Hypothalamus (tissue), 51 donors: ENCODE measurements around the gene CISD1.

ENCODE experiments used
- DNase-seq, 51 donors: peaks; one replicate each; lab custom pipeline; 2025; lab: John Stamatoyannopoulos, UW

CISD1 gene

DNA sequence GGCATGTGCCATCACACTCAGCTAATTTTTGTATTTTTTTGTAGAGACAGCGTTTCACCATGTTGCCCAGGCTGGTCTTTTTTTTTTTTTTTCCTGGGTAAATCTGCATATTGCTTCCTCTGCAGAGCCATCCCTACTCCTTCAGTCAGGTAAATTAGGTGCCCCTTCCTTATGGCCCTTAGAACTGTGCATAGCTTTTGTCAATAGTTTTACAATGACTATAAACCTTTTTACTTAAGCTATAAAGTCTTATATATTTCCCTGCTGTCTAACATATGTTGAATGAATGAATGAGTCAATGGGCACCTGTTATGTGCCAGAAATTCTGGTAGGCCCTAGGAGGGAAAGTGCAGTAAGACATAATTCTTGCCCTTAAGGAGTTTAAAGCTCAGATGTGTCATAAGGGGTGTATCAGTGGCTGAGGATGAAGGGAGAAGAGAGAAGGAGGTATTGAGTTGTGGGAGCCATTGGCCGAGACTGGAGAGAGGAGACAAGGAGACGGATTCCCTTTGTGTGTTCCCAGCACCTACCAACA, 35.2 kb downstream of the CISD1 start:
- DNase-seq, result no peak

DNA sequence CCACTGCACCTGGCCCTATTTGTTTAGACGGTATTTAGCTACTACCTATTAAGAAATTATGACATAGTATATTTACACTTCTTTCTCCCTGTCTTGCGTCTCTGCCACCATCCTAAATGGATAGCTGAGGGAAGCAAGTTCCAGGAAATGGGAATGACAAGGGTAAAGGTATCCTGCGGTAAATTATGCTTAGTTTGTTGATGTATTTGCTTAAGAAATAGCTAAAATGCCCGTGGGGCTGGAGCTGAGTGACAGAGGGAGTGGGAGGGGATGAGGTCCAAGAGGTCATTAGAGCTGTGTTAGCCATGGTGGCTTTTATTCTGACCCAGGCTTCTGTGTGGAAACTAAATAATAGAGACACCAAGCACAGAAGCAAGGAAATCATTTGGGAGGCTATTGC, 36.9 kb downstream of the CISD1 start:
- no peak for DNase-seq

DNA sequence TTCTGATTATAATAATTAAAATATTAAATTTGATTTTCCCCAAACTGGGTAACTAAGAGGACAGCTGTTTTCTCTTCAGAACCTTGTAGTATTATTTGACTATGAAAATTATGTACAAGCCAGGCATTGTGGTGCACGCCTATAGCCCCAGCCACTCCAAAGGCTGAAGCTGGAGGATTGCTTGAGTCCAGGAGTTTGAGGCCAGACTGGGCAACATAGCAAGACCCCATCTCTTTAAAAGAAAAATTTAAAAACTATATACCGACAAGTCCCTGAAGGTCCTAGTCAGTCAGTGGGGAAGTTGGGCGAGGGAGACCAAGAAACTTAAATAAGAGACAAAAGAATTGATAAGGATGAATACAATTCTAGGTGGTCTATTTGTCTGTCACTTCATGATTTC, 38.7 kb downstream of the CISD1 start:
- no peak for DNase-seq

DNA sequence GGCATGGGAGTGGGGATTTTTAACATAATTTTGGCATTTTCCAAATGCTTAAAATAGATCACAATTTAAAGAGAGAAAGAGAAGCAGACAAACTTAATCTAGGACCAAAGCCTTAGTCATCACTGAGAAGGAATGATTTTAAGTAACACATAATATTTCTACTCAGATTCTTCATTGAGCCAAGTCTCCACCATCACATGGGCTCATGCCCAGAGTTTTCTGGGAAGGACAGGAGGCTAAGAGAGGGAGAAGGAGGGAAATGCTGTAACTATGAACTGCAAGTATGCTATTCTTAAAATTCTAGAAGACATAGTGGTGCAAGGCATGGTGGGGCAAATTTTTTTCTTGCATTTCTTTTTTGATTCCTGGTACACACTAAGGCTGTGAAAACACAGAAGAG, 42.1 kb downstream of the CISD1 start:
- DNase-seq, result no peak

DNA sequence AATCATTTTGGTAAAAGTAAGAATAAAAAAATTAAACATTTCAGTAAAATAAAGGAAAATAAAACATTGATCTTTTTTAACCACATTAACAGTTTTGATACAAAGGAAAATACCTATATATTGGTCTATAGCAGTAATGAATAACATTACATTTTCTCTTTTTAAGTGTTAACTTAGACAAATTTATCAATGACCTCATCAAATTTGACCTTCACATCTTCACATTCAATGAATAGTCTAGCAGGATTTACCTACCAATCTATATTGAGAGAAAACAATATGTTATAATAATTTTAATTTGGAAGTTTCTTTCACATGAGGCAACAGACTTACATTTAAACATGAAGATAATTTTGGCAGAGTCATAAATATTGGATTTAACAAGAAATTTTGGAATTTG, 47.9 kb downstream of the CISD1 start:
- no peak for DNase-seq

DNA sequence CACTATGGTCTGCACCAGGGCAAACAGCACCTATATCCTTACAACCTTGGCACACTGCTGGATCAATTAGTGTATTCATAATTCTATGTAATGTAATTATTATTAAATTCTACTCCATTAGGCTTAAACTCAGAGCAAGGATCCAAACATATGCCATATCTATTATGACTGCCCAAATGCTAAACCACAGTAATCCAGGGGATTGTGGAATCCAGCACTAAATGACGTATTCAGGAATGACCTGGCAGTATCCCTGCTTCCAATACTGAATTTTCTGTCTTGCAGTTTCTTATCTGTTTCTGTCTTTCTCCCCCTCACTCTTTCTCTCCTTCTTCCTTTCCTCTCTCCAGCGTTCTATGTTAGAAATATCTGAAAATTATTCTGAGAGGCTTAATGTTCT, 49.4 kb downstream of the CISD1 start:
- no peak for DNase-seq

DNA sequence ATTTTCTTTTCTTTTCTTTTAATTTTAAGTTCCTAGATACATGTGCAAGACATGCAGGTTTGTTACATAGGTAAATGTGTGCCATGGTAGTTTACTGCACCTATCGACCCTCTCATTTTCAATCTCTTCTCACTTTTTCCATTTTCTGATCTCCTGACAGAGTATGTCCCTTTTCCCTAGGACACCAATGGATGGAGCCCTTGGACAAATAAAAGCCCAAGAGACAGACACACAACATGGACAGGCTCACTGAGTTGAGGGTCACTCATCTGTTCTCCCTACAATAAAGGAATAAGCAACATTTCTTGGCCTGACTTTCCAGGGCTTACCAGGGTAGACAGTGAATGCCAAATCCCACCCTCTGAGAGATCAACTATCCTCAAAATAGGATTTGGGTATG, 50.6 kb downstream of the CISD1 start:
- no peak for DNase-seq

DNA sequence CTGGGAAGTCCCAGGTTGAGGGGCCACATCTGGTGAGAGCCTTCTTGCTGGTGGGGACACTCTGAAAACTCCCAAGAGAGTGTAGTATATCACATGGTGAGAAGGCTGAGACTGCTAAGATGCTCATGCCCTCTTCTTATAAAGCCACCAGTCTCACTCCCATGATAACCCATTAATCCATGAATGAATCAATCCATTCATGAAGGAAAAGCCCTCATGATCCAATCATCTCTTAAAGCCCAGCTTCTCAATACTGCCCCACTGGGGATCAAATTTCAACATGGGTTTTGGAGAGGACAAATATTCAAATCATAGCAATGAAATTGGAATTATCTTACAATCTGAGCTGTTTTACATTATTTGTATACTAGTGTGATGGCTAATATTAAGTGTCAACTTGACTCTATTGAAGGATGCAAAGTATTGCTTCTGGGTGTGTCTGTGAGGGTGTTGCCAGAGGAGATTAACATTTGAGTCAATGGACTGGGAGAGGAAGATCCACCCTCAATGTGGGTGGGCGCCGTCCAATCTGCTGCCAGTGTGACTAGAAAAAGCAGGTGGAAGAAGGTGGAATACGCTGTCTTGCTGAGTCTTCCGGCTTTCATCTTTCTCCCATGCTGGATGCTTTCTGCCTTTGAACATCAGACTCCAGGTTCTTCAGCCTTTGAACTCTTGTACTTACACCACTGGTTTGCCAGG, 51.5 kb downstream of the CISD1 start:
- no peak for DNase-seq

DNA sequence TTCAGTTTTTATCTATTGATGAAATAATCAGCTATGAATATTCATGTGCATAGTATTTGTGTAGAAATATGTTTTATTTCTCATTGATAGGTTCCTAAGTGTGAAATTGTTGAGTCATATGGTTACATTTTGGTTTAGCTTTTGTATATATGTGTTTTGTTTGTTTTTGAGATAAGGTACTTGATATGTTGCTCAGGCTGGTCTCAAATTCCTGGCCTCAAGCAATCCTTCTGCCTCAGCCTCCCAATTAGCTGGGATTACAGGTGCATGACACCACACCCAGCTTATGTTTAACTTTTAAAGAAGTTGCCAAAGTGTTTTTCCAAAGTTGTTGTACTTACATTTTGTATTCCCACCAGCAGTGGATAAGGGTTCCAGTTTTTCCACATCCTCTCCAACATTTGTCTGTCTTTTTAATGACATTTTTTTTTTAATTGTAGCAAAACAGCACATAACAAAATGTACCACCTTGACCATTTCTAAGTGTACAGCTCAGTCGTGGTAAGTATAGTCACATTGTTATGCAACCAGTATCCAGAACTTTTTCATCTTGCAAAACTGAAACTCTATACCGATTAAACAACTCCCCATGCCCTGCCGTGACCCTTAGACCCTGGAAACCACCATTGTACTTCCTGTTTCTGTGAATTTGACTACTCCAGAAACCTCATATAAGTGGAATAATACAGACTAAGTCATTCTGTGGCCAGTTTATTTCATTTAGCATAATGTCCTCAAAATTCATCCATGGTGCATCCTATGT, 53.3 kb downstream of the CISD1 start:
- DNase-seq, result no peak

DNA sequence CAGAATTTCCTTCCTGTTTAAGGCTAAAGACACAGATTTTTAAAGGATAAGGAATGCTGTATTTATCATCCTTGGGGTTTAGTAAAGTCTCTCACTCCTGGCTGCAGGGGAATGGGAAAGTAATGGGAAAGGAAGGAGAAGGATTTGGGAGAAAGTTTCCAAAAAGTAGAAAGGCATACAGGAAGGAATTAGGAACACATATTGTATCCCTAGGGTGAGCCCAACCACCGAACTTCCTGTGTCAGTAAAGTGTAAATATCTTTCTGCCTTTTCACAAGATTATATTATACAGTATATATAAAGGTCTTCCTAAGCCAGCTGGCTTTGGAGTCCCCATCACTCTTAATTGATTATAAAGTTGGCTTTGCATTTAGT, 53.9 kb downstream of the CISD1 start:
- DNase-seq, result no peak

DNA sequence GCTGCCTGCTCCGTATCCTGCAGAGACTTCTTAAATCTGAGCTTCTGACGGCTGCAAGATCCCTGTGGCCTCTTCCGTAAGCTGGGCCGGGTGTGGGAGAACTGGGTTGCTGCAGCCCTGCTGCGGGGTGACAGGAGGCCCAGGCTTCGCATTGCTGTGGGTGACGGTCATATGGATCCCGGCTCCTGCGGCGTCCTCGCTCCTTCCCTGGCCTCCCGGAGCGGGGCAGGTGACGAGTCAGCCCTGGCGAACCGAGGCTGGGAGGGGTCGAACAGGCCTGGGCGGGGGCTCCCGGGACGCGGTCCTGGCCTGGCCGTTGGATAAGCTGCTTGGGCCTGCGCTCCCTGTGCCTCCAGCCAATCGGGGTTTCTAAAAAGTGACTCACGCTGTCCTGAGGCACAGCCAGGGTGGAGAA, 58.0 kb downstream of the CISD1 start:
- no peak for DNase-seq

DNA sequence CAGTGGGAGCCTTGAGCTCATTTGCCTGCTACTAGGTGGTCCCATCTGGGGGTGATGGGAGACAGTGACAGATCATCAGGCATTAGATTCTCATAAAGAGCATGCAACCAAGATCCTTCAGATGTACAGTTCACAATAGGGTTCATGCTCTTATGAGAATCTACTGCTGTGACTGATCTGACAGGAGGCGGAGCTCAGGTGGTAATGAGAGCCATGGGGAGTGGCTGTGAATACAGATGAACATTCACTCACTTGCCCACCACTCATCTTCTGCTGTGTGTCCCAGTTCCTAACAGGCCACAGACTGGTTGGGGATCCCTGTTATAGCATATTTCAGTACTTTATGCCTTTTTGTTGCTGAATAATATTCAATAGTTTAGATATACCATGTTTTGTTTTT, 59.3 kb downstream of the CISD1 start:
- no peak for DNase-seq

DNA sequence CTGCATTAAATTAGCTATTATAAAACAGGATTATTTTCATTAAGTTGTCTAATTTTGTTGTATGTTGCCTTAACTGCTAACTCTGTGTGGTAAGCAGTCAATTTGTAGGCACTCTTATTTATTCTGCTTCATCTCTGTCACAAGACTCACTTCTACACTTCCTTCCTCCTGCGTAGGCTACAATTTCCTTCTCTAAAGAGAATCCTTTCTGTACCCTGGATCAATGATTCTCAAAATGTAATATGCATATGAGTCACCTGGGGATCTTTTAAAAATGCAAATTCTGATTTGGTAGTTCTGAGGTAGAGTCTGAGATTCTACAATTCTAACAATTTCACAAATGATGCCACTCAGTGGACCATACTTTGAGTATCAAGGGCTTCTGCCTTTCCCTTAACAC, 61.5 kb downstream of the CISD1 start:
- no peak for DNase-seq

DNA sequence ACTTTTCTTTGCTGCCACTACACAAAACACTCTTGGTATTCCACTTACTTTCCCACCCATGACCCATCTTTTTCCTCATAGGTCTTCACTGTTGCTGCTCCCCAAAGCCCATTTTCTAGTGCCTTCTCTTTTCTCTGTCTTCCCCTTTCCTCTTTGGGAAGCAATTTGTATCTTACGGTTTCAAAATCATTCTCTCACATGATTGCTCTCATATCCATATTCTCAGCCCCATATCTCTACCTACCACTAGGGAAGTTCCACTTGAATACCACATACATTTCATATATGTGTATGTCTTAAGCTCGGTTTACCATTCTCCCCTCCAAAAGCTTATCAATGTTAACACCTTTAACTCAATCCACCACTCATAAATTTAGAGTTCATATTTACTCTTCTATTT, 62.7 kb downstream of the CISD1 start:
- no peak for DNase-seq

DNA sequence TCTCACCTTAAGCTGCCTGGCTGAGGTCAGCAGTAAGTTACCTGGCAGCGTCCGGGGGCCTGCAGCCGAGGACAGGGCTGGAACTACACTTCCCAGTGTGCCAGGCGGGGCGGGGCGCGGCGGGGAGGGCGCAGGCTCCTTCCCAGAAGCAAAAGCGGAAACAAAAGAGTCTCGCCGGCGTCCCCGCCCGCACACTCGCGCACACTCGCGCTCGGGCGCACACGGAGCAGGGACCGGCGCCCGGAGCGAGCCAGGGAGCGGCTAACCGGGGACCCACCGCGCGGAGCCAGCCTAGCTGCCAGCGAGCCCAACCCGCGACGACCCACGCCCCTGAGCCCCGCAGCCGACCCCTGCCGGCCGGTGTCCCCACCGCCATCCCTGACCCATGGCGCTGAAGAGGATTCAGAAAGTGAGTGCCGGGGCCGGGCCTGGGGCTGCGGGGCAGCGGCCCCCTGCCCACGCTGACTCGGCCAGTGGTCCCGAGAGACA, 65.9 kb downstream of the CISD1 start, which contains the start of gene UBE2D1:
Gene UBE2D1 (plus strand): TSS at position 190 of the 489 bp plus-strand sequence. CDS start 196 bp downstream, at position 386.
- peak; percentile 5 to 93 (median 76) for DNase-seq

DNA sequence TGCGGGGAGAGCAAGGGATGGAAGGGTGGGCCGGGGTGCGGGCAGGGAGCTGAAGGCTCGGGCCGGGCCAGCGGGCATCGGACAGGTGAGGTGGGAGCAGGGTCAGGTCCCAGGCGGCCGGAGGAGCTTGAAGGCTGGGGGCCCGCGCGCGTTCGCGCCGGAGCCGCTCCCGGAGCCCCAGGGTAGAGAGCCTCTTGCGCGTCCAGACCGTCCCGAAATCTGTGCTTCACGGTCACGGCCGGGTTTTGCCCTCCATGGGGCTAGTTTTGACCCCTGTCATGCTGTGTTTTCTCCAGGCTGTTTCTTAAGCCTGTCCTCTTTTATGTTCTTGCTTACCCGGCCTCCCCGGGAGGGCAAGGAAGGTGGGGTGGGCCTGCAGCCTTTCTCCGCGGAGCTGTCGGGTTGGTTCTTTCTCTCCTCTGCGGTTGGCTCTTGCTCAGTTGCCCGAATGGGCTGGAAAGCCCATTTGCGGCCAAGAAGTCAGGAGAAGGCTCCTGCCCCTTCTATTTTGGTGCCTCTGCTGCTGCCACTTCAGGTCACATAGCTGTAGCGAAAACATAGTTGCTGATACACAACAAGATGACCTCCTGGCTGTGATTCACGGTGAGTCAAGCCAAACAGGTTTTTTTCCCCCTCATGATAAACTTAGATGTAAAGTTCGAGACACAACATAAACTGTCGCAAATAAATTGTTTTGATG, 66.5 kb downstream of the CISD1 start:
- peak in 34 of 51 donors; percentile 12 to 61 (median 38) for DNase-seq

DNA sequence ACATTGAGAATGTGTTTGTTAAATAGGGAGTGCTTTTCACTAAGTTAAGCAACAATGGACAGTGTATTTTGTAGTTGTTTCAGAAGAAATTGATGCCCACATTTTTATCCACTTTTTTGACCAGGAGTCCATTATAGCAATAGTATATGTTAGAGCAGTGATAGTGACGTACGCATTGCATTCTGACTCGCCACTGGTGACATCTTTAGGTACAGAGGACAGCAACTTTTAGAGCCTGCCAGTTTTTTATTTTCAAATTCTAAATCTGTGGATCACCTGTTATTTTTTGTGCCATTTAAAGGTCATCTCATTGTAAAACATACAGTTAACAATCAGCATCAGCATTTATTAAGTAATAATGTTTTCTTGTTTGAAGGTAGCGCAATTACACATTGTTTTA, 67.3 kb downstream of the CISD1 start:
- DNase-seq, result no peak
